Heart left ventricle (tissue), 16 donors: ENCODE data around the gene INTS12. TPM values are rescaled to one million over a fixed set of nuclear protein-coding genes. Genes with fewer than 3 reads are reported as not detected.
A peak's percentile ranks its signal among the peaks of the same experiment; 100 is the strongest.

Experiments
- ATAC-seq, 4 donors: fragments of 200-7000 bp; cut with Tn5 transposase; one replicate each; pipeline ENCODE4 v1.9.1; 2020 to 2022; ENCODE audit warnings: moderate library complexity in 4 of 4, mild to moderate bottlenecking in 3 of 4, moderate number of reproducible peaks in 1 of 4
- DNase-seq, 5 donors: peaks; one replicate each; pipeline ENCODE4 v3.0.0-alpha.2; 2020
- H3K27ac ChIP-seq, 12 donors: fragments of 200-600 bp; sonication (generic) in 4 of 12; one replicate each; pipeline versions ENCODE4 v1.5.0 to v1.8.0; 2016 to 2022; ENCODE audit warnings: mild to moderate bottlenecking in 2 of 12
- H3K27me3 ChIP-seq, 9 donors: fragments of 200-600 bp; sonication (generic) in 2 of 9; one replicate each; pipeline versions ENCODE4 v1.5.1 to v1.8.0; 2016 to 2022; ENCODE audit warnings: mild to moderate bottlenecking in 3 of 9
- H3K36me3 ChIP-seq, 9 donors: fragments of 200-600 bp; sonication (generic) in 2 of 9; one replicate each; pipeline versions ENCODE4 v1.5.0 to v1.8.0; 2018 to 2022; ENCODE audit warnings: mild to moderate bottlenecking in 2 of 9
- H3K4me1 ChIP-seq, 12 donors: fragments of 200-600 bp; sonication (generic) in 4 of 12; one replicate each; pipeline versions ENCODE4 v1.5.0 to v1.8.0; 2016 to 2022; ENCODE audit warnings: mild to moderate bottlenecking in 3 of 12
- H3K4me3 ChIP-seq, 12 donors: fragments of 200-600 bp; sonication (generic) in 4 of 12; one replicate each; pipeline versions ENCODE4 v1.5.0 to v1.8.0; 2017 to 2022; ENCODE audit warnings: mild to moderate bottlenecking in 9 of 12, moderate library complexity in 4 of 12
- H3K9me3 ChIP-seq, 12 donors: fragments of 200-600 bp; sonication (generic) in 4 of 12; one replicate each; pipeline versions ENCODE4 v1.5.0 to v1.8.0; 2016 to 2022; ENCODE audit warnings: mild to moderate bottlenecking in 1 of 12
- CTCF ChIP-seq, 12 donors: fragments of 200-600 bp; sonication (generic) in 4 of 12; IDR thresholded peaks; one replicate each; pipeline versions ENCODE4 v1.5.0 to v1.8.0; 2018 to 2022; ENCODE audit warnings: antibody characterized with exemption in 12 of 12, mild to moderate bottlenecking in 5 of 12
- POLR2A ChIP-seq, 2 donors: fragments of 450-650 bp; IDR thresholded peaks; one replicate each; pipeline ENCODE4 v1.6.1; 2017; ENCODE audit warnings: antibody characterized with exemption in 2 of 2, mild to moderate bottlenecking in 2 of 2, moderate library complexity in 2 of 2
- WGBS, 4 donors: extraction: QIAGEN DNeasy Blood & Tissue Kit in 2 of 4; methylation state at CpG; one replicate each; pipeline versions ENCODE4 v1.1.5 to v1.1.7; 2013 to 2018; 5-methylcytosine and 5-hydroxymethylcytosine counted together
- intact Hi-C, 10 donors: fragments of 100-400 bp; cut with DNase I; formaldehyde crosslinking; loops; one replicate each; pipeline versions ENCODE4 v1.11.1 to v1.14.2; 2022
- polyA plus RNA-seq, 2 donors: library from polyadenylated mRNA; stranded (reverse); fragments of 200-250 nt; gene quantifications; one replicate each; pipeline ENCODE4 v1.2.3, GENCODE V29; 2013
- total RNA-seq, 9 donors: library from RNA; depleted of rRNA in 2 of 9; stranded (reverse); fragments of >200 nt in 2 of 9; fragmentation: NEBNext Ultra II Directional in 3 of 9; extraction: Animal tissue kit (Norgen Biotek cat#: 25700) in 3 of 9; gene quantifications; one replicate each; pipeline versions ENCODE4 v1.1.0 to v1.2.4, GENCODE V29; 2016 to 2023
- donor health status: ischemic (EF 13 %, LVEDD 7.1; RV severe dilation, severe dysfunction).
- donor health status: healthy with polysubstance abuse.
- donor health status: DM: no; HTN: yes; CAD: no.
- donor health status: DM: no; HTN: no; CAD: no.
- donor health status: ischemic (EF 25% LVEDD 6.9; RV normal size, moderate dysfunction).
- donor health status: ischemic (EF 25% LVEDD 5.7; RV mildly dilated, moderate dysfunction).
- donor health status: healthy.
- donor health status: DM: yes; HTN: yes; CAD: no.
- donor health status: ischemic (EF 35%, LVEDD 5.7; RV mildly dilated, moderate dysfunction).
- donor health status: nonischemic (EF 11% LVEDD 7.7; RV severe dilation, severe dysfunction).
- donor health status: DM: yes; HTN: yes; CAD: no.
- donor health status: PGD.
- donor health status: ischemic (EF 29% LVEDD 5.4; RV normal size, mild dysfunction).
- donor health status: nonischemic (EF 23%, LVEDD 6.1; RV moderate dilation, normal function).

Gene INTS12
- total and polyA plus RNA-seq, 11 donors: 11.4 to 34.2 (median 22.2) TPM

DNA sequence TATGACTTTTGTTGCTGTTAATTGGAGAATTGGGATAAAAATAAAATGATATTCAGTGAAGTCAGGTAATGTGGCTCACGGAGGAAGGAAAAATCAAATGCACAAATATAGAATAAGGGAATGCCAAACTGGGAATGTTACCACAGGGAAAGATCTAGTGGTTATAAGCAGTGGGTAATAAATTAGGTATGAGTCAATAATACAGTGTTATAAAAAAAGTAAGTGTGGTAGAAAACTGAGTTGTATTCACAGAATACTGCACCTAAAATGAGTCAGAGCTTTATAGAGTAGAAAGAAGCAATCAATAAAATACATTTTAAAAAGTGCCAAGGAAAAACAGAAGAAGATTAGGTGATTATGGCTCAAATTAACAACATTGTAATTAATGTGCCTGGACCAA, 34.5 kb downstream of the INTS12 start:
- no peak for TF ChIP-seq CTCF (IDR thresholded peaks at IDR 0.05)
- TF ChIP-seq POLR2A (IDR thresholded peaks at IDR 0.05): no peak
- no peaks in the 10 kb centered on the region for H3K4me1 ChIP-seq
- no peak overlapping the region for H3K27ac ChIP-seq
- WGBS, 4 donors: 78 to 86% (median 83%) methylated on average over 1 of the region's 1 CpG
- intact Hi-C loops: no loop called here
- DNase-seq (no peak), ATAC-seq (no peak)
- H3K9me3 ChIP-seq: no peaks in the 10 kb centered on the region
- no peaks in the 10 kb centered on the region for H3K27me3 ChIP-seq
- no peak overlapping the region for H3K4me3 ChIP-seq
- H3K36me3 ChIP-seq: no peaks in the 10 kb centered on the region

DNA sequence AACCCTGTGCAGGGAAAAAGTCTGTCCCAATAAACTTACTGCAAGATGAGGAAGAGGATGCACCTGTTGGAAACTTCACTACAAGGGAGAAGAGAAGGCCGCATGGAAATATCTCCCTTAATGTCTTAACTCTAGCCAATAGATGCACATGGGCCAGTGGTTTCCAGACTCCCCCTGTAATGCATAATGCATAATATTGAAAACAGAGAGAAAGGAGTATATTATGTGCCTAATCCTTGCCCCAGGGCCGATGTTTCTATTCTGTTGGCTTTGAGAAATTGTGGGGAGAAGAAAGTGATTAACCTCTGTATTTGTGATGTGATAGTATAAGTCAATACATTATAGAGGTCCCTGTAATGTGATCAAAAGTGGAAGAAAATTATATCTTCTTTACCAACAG, 37.2 kb downstream of the INTS12 start:
- intact Hi-C loops: no loop called here
- 58 to 85% (median 74%) methylated on average over 2 of the region's 2 CpGs for WGBS, 4 donors
- TF ChIP-seq CTCF (IDR thresholded peaks at IDR 0.05): no peak
- no peak for TF ChIP-seq POLR2A (IDR thresholded peaks at IDR 0.05)
- Histone ChIP-seq H3K9me3 (no peaks in the 10 kb centered on the region), H3K4me3 (no peak overlapping the region), H3K4me1 (no peaks in the 10 kb centered on the region), H3K27ac (no peak overlapping the region), H3K27me3 (no peaks in the 10 kb centered on the region), H3K36me3 (no peaks in the 10 kb centered on the region)
- DNase-seq (no peak), ATAC-seq (no peak)

GRCh38 chr4:105670684-105671083, 37.8 kb downstream of the INTS12 start:
- no peak overlapping the region for H3K27ac ChIP-seq
- intact Hi-C loops: no loop called here
- DNase-seq: no peak
- TF ChIP-seq CTCF (IDR thresholded peaks at IDR 0.05): no peak
- ATAC-seq: no peak
- H3K4me1 ChIP-seq: no peaks in the 10 kb centered on the region
- H3K4me3 ChIP-seq: no peak overlapping the region
- no peaks in the 10 kb centered on the region for H3K27me3 ChIP-seq
- H3K9me3 ChIP-seq: no peaks in the 10 kb centered on the region
- H3K36me3 ChIP-seq: no peaks in the 10 kb centered on the region

- TF ChIP-seq POLR2A (IDR thresholded peaks at IDR 0.05) (no peak), CTCF (IDR thresholded peaks at IDR 0.05) (peak in 10 of 12 donors; percentile 26 to 48 (median 34))
- Histone ChIP-seq H3K27ac (no peak overlapping the region), H3K4me3 (no peak overlapping the region), H3K36me3 (no peaks in the 10 kb centered on the region), H3K9me3 (no peaks in the 10 kb centered on the region), H3K27me3 (no peaks in the 10 kb centered on the region), H3K4me1 (peaks cover 0 to 10% (median 0%) of the 10 kb centered on the region in 12 donors)
- no peak for DNase-seq
- 42 to 51% (median 48%) methylated on average over 5 of the region's 5 CpGs for WGBS, 4 donors
- ATAC-seq: peak; percentile 49 to 81 (median 66)
- intact Hi-C loops: loop anchor here in 9 of 10 donors (1.0 to 5.0 kb wide), 3 partner anchors 144 to 146 kb away; no protein-coding TSS in a partner anchor
Measured at GRCh38 chr4:105666693-105667092, 41.8 kb downstream of the INTS12 start.
